HL-60 (cell line): ENCODE measurements around the gene TAF11L11.
"Not testable (repeated sequence)": the region's sequence is repeated elsewhere in the genome, so short reads cannot be mapped to it uniquely, and the experiment has no call there.

Experiments used
- DNase-seq, 2 experiments: peaks; one replicate each; pipeline ENCODE4 v3.0.0-alpha.2; 2010 to 2020; ENCODE audit warnings: low read depth in 1 of 2, low spot score in 1 of 2
- H3K27ac ChIP-seq: fragments of 250-450 bp; sonication (Bioruptor Pico); replicated peaks from 2 replicates; pipeline ENCODE4 v1.5.1; 2020; ENCODE audit warnings: mild to moderate bottlenecking, moderate library complexity
- H3K27me3 ChIP-seq: fragments of 250-450 bp; sonication (Bioruptor Pico); 2 replicates; pipeline ENCODE4 v1.5.1; 2021; ENCODE audit warnings: mild to moderate bottlenecking, moderate library complexity; ENCODE audit not compliant: insufficient read depth, poor library complexity, severe bottlenecking
- H3K4me3 ChIP-seq: replicated peaks from 2 replicates; pipeline ENCODE4 v1.5.1; 2011; ENCODE audit warnings: mild to moderate bottlenecking, control low read depth, low read length; ENCODE audit not compliant: insufficient read depth
- CTCF ChIP-seq: IDR thresholded peaks from one replicate; pipeline ENCODE4 v1.5.1; 2011; ENCODE audit warnings: low read length, control low read depth, inconsistent platforms; ENCODE audit not compliant: insufficient read depth
- GABPA ChIP-seq: IDR thresholded peaks from 2 replicates; pipeline ENCODE4 v1.6.1; 2012; ENCODE audit warnings: low read depth
- POLR2AphosphoS5 ChIP-seq: IDR thresholded peaks from 2 replicates; pipeline ENCODE4 v1.6.1; 2012; ENCODE audit warnings: low read depth
- REST ChIP-seq: IDR thresholded peaks from 2 replicates; pipeline ENCODE4 v1.6.1; 2012; ENCODE audit warnings: low read depth; ENCODE audit not compliant: insufficient replicate concordance
- SPI1 ChIP-seq: IDR thresholded peaks from 2 replicates; pipeline ENCODE4 v1.6.1; 2012; ENCODE audit warnings: low read depth, mild to moderate bottlenecking, borderline replicate concordance

TAF11L11 gene

GRCh38 chr5:17619354-17619753 is 15.4 kb downstream of the TAF11L11 start:
- Histone ChIP-seq H3K4me3 (no peak overlapping the region), H3K27me3 (no peaks in the 10 kb centered on the region), H3K27ac (no peak overlapping the region)
- DNase-seq, result no peak
- TF ChIP-seq REST (no peak), POLR2AphosphoS5 (no peak), CTCF (no peak), GABPA (no peak), SPI1 (no peak)

- no peak for DNase-seq
These were observed 16.6 kb downstream of the TAF11L11 start for GRCh38 chr5:17620627-17621026.

GRCh38 chr5:17625686-17626085 is 21.7 kb downstream of the TAF11L11 start:
- TF ChIP-seq GABPA (no peak), SPI1 (no peak), POLR2AphosphoS5 (no peak), CTCF (no peak), REST (no peak)
- Histone ChIP-seq H3K4me3 (no peak overlapping the region), H3K27me3 (no peaks in the 10 kb centered on the region), H3K27ac (no peak overlapping the region)
- no peak for DNase-seq

More at GRCh38 chr5:17620627-17621026, 16.6 kb downstream of the TAF11L11 start:
- TF ChIP-seq SPI1 (no peak), REST (no peak), POLR2AphosphoS5 (no peak), CTCF (no peak), GABPA (no peak)
- Histone ChIP-seq H3K4me3 (no peak overlapping the region), H3K27ac (no peak overlapping the region), H3K27me3 (no peaks in the 10 kb centered on the region)

- not testable (repeated sequence) for H3K27me3 ChIP-seq, H3K4me3 ChIP-seq, DNase-seq, H3K27ac ChIP-seq
These were observed 27.8 kb downstream of the TAF11L11 start, which contains the start of gene TAF11L13 for GRCh38 chr5:17631788-17632187. Gene TAF11L13, plus strand, starts transcription at chr5:17632088.
